DMS153 (cell line): ENCODE results near the gene ZNF14.
A peak's percentile ranks its signal among the peaks of the same experiment; 100 is the strongest.
"Not testable (repeated sequence)": the region's sequence is repeated elsewhere in the genome, so short reads cannot be mapped to it uniquely, and the experiment has no call there.

Experiments used
- DNase-seq: peaks from one replicate; lab custom pipeline; 2025; lab: John Stamatoyannopoulos, UW

ZNF14 gene

DNA sequence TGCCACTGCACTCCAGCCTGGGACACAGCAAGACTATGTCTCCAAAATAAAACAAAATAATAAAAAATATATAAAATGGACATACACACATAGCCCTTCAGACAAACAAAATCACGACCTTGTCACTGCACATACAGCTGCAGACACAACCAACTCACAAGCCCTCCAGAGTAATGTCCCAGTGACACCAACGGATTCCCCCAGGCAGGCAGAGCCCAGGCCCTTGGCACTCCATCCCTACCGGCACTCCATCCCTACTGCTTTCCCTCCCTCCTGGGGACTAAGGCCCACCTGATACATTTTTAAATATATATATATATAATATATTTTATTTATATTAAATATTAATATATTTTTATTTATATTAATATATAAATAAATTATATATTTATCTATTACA lies 45.8 kb downstream of the ZNF14 start:
- no peak for DNase-seq

DNA sequence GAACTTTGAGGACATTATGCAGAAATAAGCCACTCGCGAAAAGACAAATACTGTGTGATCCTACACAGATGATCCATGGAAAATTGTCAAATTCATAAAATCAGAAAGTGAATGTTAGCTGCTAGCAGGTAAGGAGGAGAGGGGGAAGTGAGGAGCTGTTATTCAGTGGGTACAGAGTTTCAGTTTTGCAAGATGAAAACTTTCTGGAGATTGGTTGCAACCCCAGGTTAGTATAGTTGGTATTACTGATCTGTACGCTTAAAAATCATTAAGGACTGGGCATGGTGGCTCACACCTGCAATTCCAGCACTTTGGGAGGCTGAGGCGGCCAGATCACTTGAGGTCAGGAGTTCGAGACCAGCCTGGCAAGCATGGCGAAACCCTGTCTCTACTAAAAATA lies 46.3 kb downstream of the ZNF14 start:
- no peak for DNase-seq

DNA sequence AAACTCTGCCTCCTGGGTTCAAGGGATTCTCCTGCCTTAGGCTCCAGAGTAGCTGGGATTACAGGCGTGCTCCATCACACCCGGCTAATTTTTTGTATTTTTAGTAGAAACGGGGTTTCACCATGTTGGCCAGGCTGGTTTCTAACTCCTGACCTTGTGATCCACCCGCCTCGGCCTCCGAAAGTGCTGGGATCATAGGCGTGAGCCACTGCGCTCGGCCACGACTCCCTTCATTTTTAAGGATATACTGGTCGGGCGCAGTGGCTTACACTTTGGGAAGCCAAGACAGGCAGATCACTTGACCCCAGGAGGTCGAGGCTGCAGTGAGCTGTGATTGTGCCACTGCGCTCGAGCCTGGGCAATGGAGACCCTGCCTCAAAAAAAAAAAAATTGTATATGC lies 46.8 kb downstream of the ZNF14 start:
- not testable (repeated sequence) for DNase-seq

DNA sequence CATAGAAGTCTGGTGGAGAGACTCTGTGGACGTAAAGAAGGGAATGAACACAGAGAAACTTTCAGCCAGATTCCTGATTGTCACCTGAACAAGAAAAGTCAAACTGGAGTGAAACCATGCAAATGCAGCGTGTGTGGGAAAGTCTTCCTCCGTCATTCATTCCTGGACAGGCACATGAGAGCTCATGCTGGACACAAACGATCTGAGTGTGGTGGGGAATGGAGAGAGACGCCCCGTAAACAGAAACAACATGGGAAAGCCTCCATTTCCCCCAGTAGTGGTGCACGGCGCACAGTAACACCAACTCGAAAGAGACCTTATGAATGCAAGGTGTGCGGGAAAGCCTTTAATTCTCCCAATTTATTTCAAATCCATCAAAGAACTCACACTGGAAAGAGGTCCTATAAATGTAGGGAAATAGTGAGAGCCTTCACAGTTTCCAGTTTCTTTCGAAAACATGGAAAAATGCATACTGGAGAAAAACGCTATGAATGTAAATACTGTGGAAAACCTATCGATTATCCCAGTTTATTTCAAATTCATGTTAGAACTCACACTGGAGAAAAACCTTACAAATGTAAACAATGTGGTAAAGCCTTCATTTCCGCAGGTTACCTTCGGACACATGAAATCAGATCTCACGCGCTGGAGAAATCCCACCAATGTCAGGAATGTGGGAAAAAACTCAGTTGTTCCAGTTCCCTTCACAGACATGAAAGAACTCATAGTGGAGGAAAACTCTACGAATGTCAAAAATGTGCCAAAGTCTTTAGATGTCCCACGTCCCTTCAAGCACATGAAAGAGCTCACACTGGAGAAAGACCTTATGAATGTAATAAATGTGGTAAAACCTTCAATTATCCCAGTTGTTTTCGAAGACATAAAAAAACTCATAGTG lies 53.5 kb downstream of the ZNF14 start:
- DNase-seq = no peak

DNA sequence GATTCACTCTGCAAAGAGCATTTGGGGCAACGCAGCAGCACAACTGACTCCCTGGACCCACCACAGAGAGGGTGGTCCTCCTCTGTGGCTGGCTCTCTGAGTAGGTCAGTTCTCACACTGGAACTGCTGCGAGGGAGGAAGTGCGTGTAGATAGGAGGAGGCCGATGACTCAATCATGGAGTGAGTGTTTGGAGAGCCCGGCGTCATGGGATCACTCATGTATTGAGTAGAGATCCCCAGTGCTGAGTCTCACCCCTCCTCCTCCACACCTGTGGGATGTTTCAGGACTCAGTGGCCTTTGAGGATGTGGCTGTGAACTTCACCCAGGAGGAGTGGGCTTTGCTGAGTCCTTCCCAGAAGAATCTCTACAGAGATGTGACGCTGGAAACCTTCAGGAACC lies 55.3 kb downstream of the ZNF14 start:
- no peak for DNase-seq

DNA sequence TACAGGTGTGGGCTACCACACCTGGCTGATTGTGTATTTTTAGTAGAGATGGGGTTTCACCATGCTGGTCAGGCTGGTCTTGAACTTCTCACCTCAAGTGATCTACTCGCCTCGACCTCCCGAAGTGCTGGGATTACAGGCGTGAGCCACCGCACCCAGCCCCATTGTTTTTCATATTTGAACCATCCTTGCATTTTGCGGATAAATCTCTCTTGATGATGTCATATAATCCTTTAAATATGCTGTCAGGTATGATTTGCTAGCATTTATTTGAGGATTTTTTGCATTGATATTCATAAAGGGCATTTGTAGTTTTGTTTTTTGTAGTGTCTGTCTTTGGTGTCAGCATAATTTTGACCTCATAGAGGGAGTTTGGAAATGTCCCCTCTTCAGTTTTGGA lies 58.6 kb downstream of the ZNF14 start:
- no peak for DNase-seq

DNA sequence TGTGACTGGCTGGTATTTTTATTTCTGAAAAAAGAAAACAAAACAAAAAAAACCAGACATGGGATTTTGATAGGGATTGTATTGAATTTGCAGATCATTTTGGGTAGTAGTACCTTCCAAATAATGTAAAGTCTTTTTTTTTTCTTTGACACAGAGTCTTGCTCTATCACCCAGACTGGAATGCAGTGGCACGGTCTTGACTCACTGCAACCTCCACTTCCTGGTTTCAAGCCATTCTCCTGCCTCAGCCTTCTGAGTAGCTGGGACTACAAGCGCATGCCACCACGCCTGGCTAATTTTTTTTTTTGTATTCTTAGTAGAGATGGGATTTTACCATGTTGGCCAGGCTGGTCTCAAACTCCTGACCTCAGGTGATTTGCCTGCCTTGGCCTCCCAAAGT lies 60.1 kb downstream of the ZNF14 start:
- no peak for DNase-seq

DNA sequence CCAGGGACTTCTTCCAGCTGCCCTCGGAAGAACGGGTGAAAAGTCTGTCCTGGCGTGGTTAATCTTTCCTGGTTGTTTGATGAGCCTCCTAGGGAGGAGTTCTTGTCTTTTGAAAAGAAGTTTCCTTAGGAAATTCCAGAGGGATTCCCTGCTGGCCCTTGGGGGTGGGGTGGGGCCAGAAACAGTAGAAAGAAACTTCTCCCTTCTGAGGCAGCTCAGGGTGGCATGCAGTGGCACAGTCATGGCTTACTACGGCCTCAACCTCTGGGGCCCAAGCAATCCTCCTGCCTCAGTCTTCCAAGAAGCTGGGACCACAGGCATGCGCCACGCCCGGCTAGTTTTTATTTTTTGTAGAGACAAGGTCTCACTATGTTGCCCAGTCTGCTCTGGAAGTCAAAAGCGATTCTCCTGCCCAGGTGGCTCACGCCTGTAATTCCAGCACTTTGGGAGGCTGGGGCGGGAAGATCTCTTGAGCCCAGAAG lies 62.8 kb downstream of the ZNF14 start:
- no peak for DNase-seq

DNA sequence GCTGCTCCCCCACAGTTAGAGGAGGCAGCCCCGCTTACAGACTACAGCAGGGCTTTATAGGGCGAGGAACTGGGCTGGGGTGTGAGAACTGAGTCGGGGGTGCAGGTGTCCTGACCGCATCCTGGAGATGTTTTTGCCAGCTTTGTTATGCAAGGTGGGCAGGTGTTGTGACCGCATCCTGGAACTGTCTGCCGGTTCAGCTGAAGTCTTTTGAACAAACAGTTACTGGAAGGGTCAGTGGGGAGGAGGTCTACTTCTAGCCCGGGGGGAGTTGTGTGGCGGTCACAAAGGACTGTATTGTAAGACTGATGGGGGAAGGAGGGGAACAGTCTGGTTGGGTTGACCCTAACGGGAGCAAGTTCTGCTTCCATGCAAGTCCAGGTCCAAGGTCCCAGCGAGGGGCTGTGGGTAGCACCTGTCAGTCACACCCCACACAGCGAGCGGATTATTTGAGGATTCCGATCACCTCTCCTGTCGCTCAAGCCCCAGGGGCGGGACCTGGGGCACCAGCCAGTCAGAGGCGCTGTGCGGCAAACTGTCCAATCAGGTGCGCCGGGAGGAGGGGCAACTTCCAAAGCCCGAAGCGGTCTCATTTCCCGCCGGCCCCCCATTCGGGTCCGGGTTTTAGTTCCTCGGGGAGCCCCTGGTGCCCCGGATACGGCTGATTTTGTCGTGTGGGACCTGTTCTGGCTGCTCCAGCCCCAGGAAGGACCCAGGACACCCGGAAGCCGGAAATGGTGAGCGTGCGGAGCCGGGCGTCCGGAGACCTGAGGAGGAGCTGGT lies 64.5 kb downstream of the ZNF14 start, which contains the start of gene ZNF101:
TSS of gene ZNF101 (plus strand) at position 610 of the 783 bp plus-strand sequence. CDS start at position 735, 125 bp downstream.
- DNase-seq = peak; percentile 79

DNA sequence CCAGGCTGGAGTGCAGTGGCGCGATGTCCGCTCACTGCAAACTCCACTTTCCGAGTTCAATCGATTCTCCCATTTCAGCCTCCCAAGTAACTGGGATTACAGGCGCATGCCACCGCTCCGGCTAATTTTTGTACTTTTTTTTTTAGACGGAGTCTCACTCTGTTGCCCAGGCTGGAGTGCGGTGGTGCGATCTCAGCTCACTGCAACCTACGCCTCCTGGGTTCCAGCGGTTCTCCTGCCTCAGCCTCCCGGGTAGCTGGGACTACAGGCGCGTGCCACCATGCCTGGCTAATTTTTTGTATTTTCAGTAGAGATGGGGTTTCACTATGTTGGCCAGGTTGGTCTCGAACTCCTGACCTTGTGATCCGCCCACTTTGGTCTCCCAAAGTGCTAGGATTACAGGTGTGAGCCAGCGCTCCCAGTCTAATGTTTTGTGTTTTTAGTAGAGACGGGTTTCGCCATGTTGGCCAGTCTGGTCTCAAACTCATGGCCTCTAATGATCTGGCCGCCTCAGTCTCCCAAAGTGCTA lies 67.4 kb downstream of the ZNF14 start:
- DNase-seq = not testable (repeated sequence)

DNA sequence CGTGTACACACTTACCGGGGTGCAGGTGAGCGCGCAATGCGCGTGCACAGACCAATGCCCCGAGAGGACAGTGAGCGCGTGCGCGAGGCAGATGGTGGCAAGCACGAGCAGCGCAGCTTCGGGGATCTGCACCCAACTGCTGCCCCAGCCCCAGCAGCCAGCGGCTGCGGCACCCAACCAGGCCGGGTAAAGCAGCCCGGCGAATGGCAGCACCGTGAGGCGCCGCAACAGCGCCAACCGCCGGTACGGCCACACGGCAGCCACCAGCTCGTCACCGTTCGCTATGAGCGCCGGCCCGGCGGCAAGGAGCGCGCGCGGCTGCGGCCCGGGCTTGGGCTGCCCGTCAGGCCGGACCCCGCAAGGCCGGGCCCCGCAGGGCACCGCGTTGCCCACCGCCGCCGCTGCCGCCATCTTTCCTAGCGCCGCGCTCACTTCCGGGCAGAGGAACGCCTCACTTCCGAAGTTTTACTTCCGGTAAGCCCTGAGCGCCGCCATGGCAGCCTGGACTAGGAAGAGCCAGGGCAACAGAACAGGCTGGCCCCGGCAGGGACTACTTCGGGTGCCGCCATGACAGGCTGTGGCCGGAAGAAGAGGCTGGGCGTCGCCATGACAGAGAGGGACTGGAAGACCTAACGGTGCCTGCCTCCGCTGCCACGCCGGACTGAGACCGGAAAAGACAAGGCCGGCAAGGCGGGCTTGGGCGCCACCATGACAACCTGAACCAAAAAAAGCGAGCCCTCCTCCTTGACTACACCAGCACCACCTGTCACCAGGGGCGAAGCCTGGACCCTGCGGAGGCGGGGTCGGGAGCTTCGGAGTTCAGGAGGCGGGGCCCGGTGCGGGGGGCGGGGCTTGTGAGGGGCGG lies 69.4 kb downstream of the ZNF14 start, which contains the start of gene ATP13A1:
TSS of gene ATP13A1 (minus strand) at position 421 of the 865 bp plus-strand sequence. CDS start at position 411, 10 bp downstream.
- DNase-seq = peak; percentile 95

DNA sequence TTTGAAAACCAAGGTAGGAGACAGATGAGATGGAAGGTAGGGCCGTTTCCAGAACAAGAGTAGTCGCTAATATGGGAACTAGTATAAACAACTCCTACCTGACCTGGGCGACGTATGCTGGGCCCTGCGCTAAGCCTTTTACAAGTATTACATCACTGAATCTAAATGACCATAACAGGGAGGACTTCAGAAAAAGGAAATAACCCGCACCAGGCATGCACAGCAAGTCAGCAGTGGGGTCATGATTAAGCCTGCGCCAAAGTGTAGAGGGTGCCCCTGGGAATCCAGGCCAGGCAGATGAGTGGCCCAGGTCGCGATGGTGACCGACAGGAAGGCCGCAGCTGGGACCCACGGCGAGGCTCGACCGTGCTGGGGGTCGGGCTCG lies 70.0 kb downstream of the ZNF14 start:
- DNase-seq = no peak

DNA sequence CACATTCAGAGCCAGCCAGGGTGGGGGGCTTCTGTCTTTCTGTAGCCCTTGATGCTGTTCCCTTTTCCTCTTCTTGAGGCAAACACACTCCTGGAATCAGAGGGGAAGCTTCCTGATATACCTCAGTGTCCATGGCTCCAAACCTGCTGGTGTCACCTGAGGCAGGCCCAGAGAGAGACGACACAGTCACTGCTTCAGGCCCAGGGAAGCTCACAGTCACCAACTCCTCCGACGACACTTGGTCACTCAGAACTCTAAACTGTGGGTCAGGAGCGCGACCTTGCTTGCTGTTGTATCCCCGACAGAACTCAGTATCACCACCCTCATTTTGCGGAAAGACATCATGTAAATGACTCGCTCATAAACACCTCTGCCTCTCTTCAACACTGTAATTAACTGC lies 70.6 kb downstream of the ZNF14 start:
- DNase-seq = no peak

DNA sequence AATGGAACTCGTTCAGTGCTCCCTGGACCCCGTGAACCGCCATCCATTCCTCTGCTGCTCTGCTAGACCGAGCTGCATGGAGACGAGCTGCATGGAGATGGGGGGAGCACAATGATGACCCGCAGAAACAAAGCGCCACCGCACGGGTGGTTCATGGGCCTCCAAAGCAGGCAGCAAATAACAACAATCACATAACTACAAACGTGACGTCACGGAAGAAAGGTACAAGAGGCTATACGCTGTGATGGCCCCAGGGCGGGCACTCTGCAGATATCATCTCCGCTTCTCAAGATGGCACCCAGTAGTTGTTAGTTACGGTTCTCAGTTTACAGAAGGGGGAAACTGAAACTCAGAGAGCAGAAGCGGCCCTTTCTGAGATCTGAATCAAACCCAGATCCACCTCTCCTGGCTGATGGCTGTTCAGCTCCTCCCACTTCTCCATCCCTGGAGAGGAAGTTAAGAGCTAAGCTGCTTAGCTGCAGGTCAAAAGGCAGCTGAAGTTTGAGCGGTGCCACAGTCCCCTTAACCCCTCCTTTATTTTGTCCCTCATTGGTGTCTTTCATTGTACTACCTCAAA lies 71.1 kb downstream of the ZNF14 start:
- no peak for DNase-seq

DNA sequence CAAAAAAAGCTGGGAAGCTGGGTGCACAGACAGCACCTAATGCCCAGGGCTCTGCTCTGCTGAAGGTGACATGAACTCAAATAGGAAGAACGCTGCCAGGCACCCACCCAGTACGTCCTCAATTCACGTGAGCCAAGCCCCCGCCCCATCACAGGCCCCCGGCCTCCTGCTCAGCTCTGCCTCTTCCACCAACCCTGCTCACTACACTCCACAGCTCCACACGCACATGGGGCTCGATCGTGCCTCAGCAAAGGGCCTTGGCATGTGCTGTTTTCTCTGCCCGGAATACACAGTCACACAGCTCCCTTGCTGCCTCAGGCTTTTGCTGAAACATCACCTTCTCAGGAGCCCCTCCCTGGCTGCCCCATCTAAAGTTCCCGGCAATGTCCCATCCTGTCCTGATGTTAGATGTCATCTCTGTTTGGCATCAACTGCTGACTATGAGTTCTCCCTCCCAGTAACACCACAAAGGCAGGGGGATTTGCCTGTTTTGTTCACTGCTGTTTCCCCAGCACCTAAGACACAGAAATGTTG lies 71.7 kb downstream of the ZNF14 start:
- no peak for DNase-seq
